Measurements from ENCODE around the gene NDST3. TPM values are rescaled to one million over a fixed set of nuclear protein-coding genes. Genes with fewer than 3 reads are reported as not detected.

Gene NDST3
- total and polyA plus RNA-seq, 2 of the 13 experiments (the other 11 are each of a cell fraction or from before 2014, with no cell fraction given): not detected

DNA sequence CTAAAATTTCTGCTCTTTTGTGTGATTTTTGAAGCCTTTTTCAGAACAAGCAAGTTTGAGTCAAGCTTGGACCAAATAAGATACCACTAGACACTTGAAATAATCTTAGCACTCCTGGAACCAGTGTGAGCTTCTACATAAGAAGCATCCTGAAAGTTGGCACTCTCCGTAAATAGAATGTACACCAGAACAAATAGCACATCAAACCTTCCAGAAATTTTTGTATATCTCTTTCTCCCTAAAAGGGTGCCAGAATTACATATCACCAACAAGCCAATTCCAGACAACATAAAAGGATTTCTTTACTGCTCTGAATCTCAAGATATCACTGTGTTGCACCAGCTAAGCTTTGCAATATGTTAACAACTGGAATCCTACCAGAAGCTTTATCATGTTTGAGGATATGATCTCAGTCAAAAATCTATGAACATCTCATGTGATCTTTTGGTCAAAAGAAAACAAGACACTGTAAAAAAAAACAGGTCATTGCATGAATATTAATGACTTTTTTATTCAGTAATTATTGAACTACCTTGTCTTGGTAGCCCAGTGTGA lies 201.4 kb downstream of the NDST3 start:
- CTCF ChIA-PET (ENCODE audit: low intra/inter-chr PET ratio, low total read pairs): no interaction called here

More for the DNA sequence above, 201.4 kb downstream of the NDST3 start:
- in situ Hi-C loops (cut with HindIII; ENCODE audit: extremely low pct_ligation_motif_present, low pct_unique_long_range_greater_than_20kb): loop anchor here (25.0 kb wide), 1 partner anchor 1098 kb away; no protein-coding TSS in a partner anchor
- POLR2A ChIA-PET: no interaction called here
- no peaks in the 10 kb centered on the region for H3K36me3 ChIP-seq (replicated peaks in 1 of 2; ENCODE audit: control insufficient read depth in 1 of 2, insufficient read depth in 2 of 2, low read length in 2 of 2)
- 25% methylated on average over 1 of the region's 1 CpG for WGBS (ENCODE audit: low lambda C conversion rate)
- DNase-seq (ENCODE audit: low spot score): no peak
- no peaks in the 10 kb centered on the region for H3K27me3 ChIP-seq (ENCODE audit: control insufficient read depth in 1 of 2, insufficient read depth in 2 of 2, low read length in 2 of 2)
- BruUV-seq (replicated peaks): no TSS peak
- intact Hi-C loops (cut with micrococcal nuclease; ENCODE audit: unreplicated experiment): no loop called here
- H3K9ac ChIP-seq (ENCODE audit: insufficient read depth, low read depth, low read length): no peak overlapping the region
- H4K20me1 ChIP-seq (ENCODE audit: insufficient read depth, low read length): no peaks in the 10 kb centered on the region
- ATAC-seq: no peak
- H3K9me3 ChIP-seq (ENCODE audit: low read length): no peaks in the 10 kb centered on the region
- FAIRE-seq: no peak
- H3K79me2 ChIP-seq (ENCODE audit: insufficient read depth, low read length): no peaks in the 10 kb centered on the region
- no peak for TF ChIP-seq HOXA7 (CRISPR knock-in tag; IDR thresholded peaks at IDR 0.05)
- TF ChIP-seq, protein P1, sequence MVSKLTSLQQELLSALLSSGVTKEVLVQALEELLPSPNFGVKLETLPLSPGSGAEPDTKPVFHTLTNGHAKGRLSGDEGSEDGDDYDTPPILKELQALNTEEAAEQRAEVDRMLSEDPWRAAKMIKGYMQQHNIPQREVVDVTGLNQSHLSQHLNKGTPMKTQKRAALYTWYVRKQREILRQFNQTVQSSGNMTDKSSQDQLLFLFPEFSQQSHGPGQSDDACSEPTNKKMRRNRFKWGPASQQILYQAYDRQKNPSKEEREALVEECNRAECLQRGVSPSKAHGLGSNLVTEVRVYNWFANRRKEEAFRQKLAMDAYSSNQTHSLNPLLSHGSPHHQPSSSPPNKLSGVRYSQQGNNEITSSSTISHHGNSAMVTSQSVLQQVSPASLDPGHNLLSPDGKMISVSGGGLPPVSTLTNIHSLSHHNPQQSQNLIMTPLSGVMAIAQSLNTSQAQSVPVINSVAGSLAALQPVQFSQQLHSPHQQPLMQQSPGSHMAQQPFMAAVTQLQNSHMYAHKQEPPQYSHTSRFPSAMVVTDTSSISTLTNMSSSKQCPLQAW (CRISPR knock-in tag; IDR thresholded peaks at IDR 0.05): no peak
- TF ChIP-seq KMT2A (CRISPR knock-in tag; IDR thresholded peaks at IDR 0.05): no peak
- TF ChIP-seq MIER2 (CRISPR knock-in tag; IDR thresholded peaks at IDR 0.05): no peak
- TF ChIP-seq, protein P2, sequence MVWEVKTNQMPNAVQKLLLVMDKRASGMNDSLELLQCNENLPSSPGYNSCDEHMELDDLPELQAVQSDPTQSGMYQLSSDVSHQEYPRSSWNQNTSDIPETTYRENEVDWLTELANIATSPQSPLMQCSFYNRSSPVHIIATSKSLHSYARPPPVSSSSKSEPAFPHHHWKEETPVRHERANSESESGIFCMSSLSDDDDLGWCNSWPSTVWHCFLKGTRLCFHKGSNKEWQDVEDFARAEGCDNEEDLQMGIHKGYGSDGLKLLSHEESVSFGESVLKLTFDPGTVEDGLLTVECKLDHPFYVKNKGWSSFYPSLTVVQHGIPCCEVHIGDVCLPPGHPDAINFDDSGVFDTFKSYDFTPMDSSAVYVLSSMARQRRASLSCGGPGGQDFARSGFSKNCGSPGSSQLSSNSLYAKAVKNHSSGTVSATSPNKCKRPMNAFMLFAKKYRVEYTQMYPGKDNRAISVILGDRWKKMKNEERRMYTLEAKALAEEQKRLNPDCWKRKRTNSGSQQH (CRISPR knock-in tag; IDR thresholded peaks at IDR 0.05; ENCODE audit: low read depth): no peak
- no peak for TF ChIP-seq NR2C2 (CRISPR knock-in tag; IDR thresholded peaks at IDR 0.05; ENCODE audit: borderline replicate concordance)
- no peak for TF ChIP-seq RARG (CRISPR knock-in tag; IDR thresholded peaks at IDR 0.05; ENCODE audit: low read depth)
- TF ChIP-seq, protein P3, sequence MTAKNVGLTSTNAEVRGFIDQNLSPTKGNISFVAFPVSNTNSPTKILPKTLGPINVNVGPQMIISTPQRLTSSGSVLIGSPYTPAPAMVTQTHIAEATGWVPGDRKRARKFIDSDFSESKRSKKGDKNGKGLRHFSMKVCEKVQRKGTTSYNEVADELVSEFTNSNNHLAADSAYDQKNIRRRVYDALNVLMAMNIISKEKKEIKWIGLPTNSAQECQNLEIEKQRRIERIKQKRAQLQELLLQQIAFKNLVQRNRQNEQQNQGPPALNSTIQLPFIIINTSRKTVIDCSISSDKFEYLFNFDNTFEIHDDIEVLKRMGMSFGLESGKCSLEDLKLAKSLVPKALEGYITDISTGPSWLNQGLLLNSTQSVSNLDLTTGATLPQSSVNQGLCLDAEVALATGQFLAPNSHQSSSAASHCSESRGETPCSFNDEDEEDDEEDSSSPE (CRISPR knock-in tag; IDR thresholded peaks at IDR 0.05): no peak
- no peak for TF ChIP-seq JUNB (CRISPR knock-in tag; IDR thresholded peaks at IDR 0.05; ENCODE audit: borderline replicate concordance)
- TF ChIP-seq ZKSCAN5 (CRISPR knock-in tag; IDR thresholded peaks at IDR 0.05): no peak
- no peak for TF ChIP-seq MED13 (CRISPR knock-in tag; IDR thresholded peaks at IDR 0.05)
- TF ChIP-seq KMT2B (CRISPR knock-in tag; IDR thresholded peaks at IDR 0.05): no peak
- no peak for TF ChIP-seq EHMT2 (IDR thresholded peaks at IDR 0.05; ENCODE audit: borderline replicate concordance, low read depth, low read length)
- TF ChIP-seq, protein P4, sequence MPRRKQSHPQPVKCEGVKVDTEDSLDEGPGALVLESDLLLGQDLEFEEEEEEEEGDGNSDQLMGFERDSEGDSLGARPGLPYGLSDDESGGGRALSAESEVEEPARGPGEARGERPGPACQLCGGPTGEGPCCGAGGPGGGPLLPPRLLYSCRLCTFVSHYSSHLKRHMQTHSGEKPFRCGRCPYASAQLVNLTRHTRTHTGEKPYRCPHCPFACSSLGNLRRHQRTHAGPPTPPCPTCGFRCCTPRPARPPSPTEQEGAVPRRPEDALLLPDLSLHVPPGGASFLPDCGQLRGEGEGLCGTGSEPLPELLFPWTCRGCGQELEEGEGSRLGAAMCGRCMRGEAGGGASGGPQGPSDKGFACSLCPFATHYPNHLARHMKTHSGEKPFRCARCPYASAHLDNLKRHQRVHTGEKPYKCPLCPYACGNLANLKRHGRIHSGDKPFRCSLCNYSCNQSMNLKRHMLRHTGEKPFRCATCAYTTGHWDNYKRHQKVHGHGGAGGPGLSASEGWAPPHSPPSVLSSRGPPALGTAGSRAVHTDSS (CRISPR knock-in tag; conservative IDR thresholded peaks at IDR 0.05): no peak
- no peak for TF ChIP-seq ZNF781 (CRISPR knock-in tag; IDR thresholded peaks at IDR 0.05; ENCODE audit: borderline replicate concordance, not compliant biosample characterization)
- TF ChIP-seq SOX6 (IDR thresholded peaks at IDR 0.05): no peak
- no peak for TF ChIP-seq SOX6 (CRISPR knock-in tag; IDR thresholded peaks at IDR 0.05)
- TF ChIP-seq ATF7-NPFF (CRISPR knock-in tag; IDR thresholded peaks at IDR 0.05; ENCODE audit: low read depth): no peak
- TF ChIP-seq, protein P5, sequence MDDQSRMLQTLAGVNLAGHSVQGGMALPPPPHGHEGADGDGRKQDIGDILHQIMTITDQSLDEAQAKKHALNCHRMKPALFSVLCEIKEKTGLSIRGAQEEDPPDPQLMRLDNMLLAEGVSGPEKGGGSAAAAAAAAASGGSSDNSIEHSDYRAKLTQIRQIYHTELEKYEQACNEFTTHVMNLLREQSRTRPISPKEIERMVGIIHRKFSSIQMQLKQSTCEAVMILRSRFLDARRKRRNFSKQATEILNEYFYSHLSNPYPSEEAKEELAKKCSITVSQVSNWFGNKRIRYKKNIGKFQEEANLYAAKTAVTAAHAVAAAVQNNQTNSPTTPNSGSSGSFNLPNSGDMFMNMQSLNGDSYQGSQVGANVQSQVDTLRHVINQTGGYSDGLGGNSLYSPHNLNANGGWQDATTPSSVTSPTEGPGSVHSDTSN (CRISPR knock-in tag; IDR thresholded peaks at IDR 0.05; ENCODE audit: borderline replicate concordance): no peak
- H3K4me2 ChIP-seq (ENCODE audit: low read depth, low read length): no peak overlapping the region
- no peak overlapping the region for H2AFZ ChIP-seq (ENCODE audit: low read length)
- H3K4me3 ChIP-seq (replicated peaks in 1 of 3; ENCODE audit: insufficient read depth in 1 of 3, low read depth in 2 of 3, low read length in 3 of 3): no peak overlapping the region
- no peaks in the 10 kb centered on the region for H3K4me1 ChIP-seq (ENCODE audit: insufficient read depth, low read length)
- H3K27ac ChIP-seq (ENCODE audit: extremely low read length, insufficient read depth, low read length): no peak overlapping the region
